DOHH2 (cell line): ENCODE data around the gene KDF1.

Experiments
- H3F3A ChIP-seq: fragments of 200-600 bp; sonication (generic), shearing (Covaris generic); 2 replicates; pipeline ENCODE4 v1.6.0; 2016; ENCODE audit warnings: antibody characterized with exemption, mild to moderate bottlenecking; ENCODE audit not compliant: control insufficient read depth, insufficient read depth
- H3K27ac ChIP-seq: fragments of 200-600 bp; sonication (generic); 2 replicates; pipeline ENCODE4 v1.5.1; 2014; ENCODE audit warnings: low read depth, mild to moderate bottlenecking, low read length, moderate library complexity
- H3K27me3 ChIP-seq: fragments of 200-600 bp; sonication (generic); 2 replicates; pipeline ENCODE4 v1.6.1; 2014; ENCODE audit warnings: mild to moderate bottlenecking, low read length, mixed read lengths; ENCODE audit not compliant: control insufficient read depth
- H3K36me3 ChIP-seq: fragments of 200-600 bp; sonication (generic); 2 replicates; pipeline ENCODE4 v1.6.1; 2014; ENCODE audit warnings: mild to moderate bottlenecking, low read length, moderate library complexity, mixed read lengths; ENCODE audit not compliant: control insufficient read depth
- H3K4me1 ChIP-seq: fragments of 200-600 bp; sonication (generic); 2 replicates; pipeline ENCODE4 v1.6.1; 2014; ENCODE audit warnings: mild to moderate bottlenecking, low read length, mixed read lengths; ENCODE audit not compliant: control insufficient read depth
- H3K4me2 ChIP-seq: fragments of 200-600 bp; sonication (generic); 2 replicates; pipeline ENCODE4 v1.6.0; 2014; ENCODE audit warnings: mild to moderate bottlenecking, low read length, moderate library complexity
- H3K4me3 ChIP-seq: fragments of 200-600 bp; sonication (generic); 2 replicates; pipeline ENCODE4 v1.5.1; 2014; ENCODE audit warnings: mild to moderate bottlenecking, low read length, mixed read lengths
- H3K79me2 ChIP-seq: fragments of 200-600 bp; sonication (generic); 2 replicates; pipeline ENCODE4 v1.6.1; 2014; ENCODE audit warnings: mild to moderate bottlenecking, low read length, mixed read lengths; ENCODE audit not compliant: control insufficient read depth
- H3K9me2 ChIP-seq: fragments of 200-600 bp; sonication (generic); replicated peaks from 2 replicates; pipeline ENCODE4 v1.6.1; 2014; ENCODE audit warnings: mild to moderate bottlenecking, low read length, mixed read lengths; ENCODE audit not compliant: control insufficient read depth
- H3K9me3 ChIP-seq: fragments of 200-600 bp; sonication (generic); 2 replicates; pipeline ENCODE4 v1.6.1; 2014; ENCODE audit warnings: antibody characterized with exemption, low read length, mixed read lengths; ENCODE audit not compliant: control insufficient read depth, insufficient read depth
- H4K20me1 ChIP-seq: fragments of 200-600 bp; sonication (generic); 2 replicates; pipeline ENCODE4 v1.6.0; 2014; ENCODE audit warnings: low read depth, mild to moderate bottlenecking, antibody characterized with exemption, low read length, moderate library complexity; ENCODE audit not compliant: control insufficient read depth, insufficient read depth
- EZH2phosphoT487 ChIP-seq: fragments of 200-600 bp; sonication (generic); IDR thresholded peaks from 2 replicates; pipeline ENCODE4 v1.6.1; 2017; ENCODE audit warnings: borderline replicate concordance, mild to moderate bottlenecking, antibody characterized with exemption, low read length, moderate library complexity, mixed read lengths
- TF ChIP-seq, protein P1 (sequence below): fragments of 200-600 bp; sonication (generic); IDR thresholded peaks from one replicate; pipeline ENCODE4 v1.5.1; 2014; ENCODE audit warnings: antibody characterized with exemption, mild to moderate bottlenecking, low read depth, low read length; ENCODE audit not compliant: poor library complexity, severe bottlenecking

KDF1 gene, protein sequence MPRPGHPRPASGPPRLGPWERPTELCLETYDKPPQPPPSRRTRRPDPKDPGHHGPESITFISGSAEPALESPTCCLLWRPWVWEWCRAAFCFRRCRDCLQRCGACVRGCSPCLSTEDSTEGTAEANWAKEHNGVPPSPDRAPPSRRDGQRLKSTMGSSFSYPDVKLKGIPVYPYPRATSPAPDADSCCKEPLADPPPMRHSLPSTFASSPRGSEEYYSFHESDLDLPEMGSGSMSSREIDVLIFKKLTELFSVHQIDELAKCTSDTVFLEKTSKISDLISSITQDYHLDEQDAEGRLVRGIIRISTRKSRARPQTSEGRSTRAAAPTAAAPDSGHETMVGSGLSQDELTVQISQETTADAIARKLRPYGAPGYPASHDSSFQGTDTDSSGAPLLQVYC

DNA sequence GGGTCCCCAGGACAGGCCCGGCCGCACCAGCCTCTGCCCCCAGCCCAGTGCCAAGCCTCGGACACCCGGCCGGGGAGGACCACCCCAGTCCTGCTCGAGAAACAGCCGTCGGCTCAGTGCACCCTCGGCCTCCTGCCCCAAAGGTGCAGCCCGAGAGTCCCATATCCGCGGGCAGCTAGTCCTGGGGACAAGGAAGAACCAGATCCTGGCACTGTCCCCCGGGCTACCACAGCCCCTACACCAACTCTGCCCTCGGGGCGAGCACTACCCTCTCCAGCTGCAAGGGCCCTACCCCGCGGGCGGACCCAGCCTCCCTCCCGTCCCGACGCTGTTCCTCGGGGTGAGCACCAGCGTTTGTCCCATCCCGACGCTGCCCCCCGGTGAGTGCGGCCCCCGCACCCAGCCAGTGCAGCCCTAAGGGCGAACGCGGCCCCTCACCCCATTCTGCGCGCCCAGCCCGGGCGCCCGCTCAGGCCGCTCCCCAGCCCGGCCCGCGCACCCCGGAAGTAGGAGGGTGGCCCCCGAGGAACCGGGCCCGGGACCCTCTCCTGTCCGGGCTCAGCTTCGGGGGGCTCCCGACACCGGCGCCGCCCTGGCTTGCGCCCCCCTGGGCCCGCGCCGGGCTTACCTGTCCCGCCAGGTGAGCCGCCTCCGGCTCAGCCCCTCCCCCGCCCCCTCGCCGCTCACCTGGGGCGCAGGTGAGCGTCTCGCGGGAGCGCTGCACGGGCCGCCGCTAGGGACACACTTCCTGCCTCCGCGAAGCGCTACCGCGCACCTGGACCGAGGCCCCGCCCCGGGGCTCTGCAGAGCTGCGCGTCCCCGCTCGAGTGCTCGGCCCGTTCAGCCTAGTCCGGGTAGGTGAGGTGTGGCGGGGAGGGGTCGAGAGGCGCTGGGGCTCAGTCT lies at the start of gene KDF1:
TSS of gene KDF1 (minus strand) at position 747 of the 903 bp plus-strand sequence. CDS start 8,088 bp downstream, outside the sequence.
- H3K27me3 ChIP-seq: peaks cover 23% of the 10 kb centered on the region
- H3K9me3 ChIP-seq: no peaks in the 10 kb centered on the region
- no peaks in the 10 kb centered on the region for H3K9me2 ChIP-seq
- H3K79me2 ChIP-seq: no peaks in the 10 kb centered on the region
- H3K36me3 ChIP-seq: no peaks in the 10 kb centered on the region
- H3F3A ChIP-seq: peaks cover 15% of the 10 kb centered on the region
- H3K4me1 ChIP-seq: peaks cover 16% of the 10 kb centered on the region
- H3K27ac ChIP-seq: no peak within 1 kb of the TSS
- peak within 1 kb of the TSS; percentile 82 for H3K4me3 ChIP-seq
- TF ChIP-seq, protein P1, sequence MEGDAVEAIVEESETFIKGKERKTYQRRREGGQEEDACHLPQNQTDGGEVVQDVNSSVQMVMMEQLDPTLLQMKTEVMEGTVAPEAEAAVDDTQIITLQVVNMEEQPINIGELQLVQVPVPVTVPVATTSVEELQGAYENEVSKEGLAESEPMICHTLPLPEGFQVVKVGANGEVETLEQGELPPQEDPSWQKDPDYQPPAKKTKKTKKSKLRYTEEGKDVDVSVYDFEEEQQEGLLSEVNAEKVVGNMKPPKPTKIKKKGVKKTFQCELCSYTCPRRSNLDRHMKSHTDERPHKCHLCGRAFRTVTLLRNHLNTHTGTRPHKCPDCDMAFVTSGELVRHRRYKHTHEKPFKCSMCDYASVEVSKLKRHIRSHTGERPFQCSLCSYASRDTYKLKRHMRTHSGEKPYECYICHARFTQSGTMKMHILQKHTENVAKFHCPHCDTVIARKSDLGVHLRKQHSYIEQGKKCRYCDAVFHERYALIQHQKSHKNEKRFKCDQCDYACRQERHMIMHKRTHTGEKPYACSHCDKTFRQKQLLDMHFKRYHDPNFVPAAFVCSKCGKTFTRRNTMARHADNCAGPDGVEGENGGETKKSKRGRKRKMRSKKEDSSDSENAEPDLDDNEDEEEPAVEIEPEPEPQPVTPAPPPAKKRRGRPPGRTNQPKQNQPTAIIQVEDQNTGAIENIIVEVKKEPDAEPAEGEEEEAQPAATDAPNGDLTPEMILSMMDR: peak; percentile 13
- TF ChIP-seq EZH2phosphoT487: no peak
- H3K4me2 ChIP-seq: peak within 1 kb of the TSS; percentile 58
- H4K20me1 ChIP-seq: no peaks in the 10 kb centered on the region

DNA sequence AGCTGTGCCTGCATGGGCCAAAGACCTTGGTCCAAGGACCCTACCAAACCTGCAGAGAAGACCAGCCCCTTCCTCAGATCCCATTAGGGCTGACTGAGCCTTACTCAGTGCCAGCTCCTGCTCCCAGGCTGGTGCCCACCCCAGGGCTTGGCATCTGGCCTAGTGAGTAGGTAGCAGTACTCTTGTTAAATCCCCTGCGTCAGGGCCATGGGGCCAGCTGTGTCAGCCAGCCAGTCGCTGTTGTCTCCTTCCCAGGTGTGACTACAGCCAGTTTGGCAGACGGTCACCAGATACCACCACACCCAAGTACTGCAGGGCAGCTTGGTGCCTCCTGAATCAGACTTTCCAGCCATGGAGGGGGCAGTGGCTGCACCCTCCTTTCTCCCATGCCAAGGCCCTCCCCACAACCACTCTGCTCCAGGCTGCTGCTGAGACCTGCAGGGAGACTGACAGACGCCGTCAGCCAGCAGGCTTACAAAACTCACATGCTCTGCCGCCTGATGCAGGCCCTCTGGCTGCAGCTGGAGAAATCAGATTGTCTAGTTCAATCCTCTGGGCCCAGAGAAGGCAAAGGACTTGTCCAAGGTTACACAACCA lies 49.4 kb upstream of the KDF1 start:
- H3K27ac ChIP-seq: no peak overlapping the region
- peaks cover 4% of the 10 kb centered on the region; the same call in 1 of the 2 replicates for H3K4me1 ChIP-seq
- no peak overlapping the region for H3K4me3 ChIP-seq

DNA sequence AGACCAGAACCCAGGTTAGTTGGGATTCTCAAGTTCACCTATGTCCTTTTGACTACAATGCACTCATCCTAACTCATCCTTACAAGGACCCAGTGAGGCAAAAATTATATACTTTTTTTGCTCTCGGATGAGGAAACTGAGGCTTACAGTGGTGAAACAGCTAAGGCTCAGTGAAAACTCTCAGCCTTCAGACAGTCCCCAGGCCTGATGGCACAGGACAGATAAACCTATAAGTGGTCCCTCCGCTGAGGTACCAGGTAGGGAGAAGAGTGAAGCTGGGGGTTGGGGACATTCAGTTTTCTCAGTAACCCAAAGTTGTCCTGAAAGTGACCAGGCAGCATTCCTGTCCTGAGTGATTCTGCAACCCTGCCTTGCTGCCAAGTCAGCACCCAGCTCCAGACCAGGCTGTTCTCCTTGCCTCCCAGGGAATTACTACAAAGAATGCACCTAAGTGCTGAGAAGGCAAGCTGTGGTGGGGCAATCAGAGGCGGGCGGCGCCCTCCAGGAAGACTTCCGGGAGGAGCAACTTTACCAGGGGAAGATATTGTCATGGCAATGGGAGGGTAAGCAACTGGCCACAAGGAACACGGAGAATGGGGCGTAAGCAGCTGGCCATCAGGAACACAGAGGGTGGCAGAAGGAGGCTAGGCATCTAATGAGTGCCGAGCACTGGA lies 47.8 kb upstream of the KDF1 start:
- Histone ChIP-seq H4K20me1 (no peaks in the 10 kb centered on the region), H3F3A (no peaks in the 10 kb centered on the region), H3K4me2 (no peak overlapping the region), H3K36me3 (no peaks in the 10 kb centered on the region), H3K27me3 (peaks cover 5% of the 10 kb centered on the region; the same call in 1 of the 2 replicates), H3K79me2 (no peaks in the 10 kb centered on the region), H3K9me3 (no peaks in the 10 kb centered on the region), H3K9me2 (no peaks in the 10 kb centered on the region), H3K4me1 (peaks cover 3% of the 10 kb centered on the region; the same call in 1 of the 2 replicates), H3K4me3 (no peak overlapping the region), H3K27ac (no peak overlapping the region)
- TF ChIP-seq, protein P1: no peak
- TF ChIP-seq EZH2phosphoT487: no peak

More for the DNA sequence above, 49.4 kb upstream of the KDF1 start:
- Histone ChIP-seq H3K9me2 (no peaks in the 10 kb centered on the region), H3K4me2 (no peak overlapping the region), H4K20me1 (no peaks in the 10 kb centered on the region), H3K79me2 (no peaks in the 10 kb centered on the region), H3F3A (no peaks in the 10 kb centered on the region), H3K36me3 (no peaks in the 10 kb centered on the region), H3K9me3 (no peaks in the 10 kb centered on the region), H3K27me3 (0 out of 2 replicates have a peak, but pooled peaks cover 5% of the 10 kb centered on the region)
- TF ChIP-seq, protein P1: no peak
- no peak for TF ChIP-seq EZH2phosphoT487
